Islet precursor cell (in vitro differentiated cells): ENCODE measurements around the gene CKM.
A peak's percentile ranks its signal among the peaks of the same experiment; 100 is the strongest.
"Not testable (repeated sequence)": the region's sequence is repeated elsewhere in the genome, so short reads cannot be mapped to it uniquely, and the experiment has no call there.

ENCODE experiments used
- DNase-seq: peaks from one replicate; pipeline ENCODE4 v3.0.0-alpha.2; 2018

The CKM gene

DNA sequence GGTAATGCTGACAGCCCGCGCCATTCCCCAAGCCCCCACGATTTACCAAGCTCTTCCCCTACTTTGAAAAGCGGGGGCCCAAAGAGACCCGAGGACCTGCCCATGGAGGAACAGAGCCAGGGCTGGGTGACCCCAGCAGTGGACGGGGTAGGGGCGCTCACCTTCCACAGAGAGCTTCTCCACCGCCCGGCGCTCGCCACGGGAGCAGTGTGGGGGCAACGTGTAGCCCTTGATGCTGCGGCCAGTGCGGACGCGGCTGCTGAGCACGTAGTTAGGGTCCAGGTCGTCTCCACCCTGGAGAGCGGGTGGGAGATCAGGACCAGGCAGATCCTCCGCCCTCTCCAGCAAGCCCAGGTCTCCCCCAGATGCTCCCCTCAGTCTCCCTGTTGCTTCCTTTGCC, 7.4 kb downstream of the CKM start:
- DNase-seq = no peak

DNA sequence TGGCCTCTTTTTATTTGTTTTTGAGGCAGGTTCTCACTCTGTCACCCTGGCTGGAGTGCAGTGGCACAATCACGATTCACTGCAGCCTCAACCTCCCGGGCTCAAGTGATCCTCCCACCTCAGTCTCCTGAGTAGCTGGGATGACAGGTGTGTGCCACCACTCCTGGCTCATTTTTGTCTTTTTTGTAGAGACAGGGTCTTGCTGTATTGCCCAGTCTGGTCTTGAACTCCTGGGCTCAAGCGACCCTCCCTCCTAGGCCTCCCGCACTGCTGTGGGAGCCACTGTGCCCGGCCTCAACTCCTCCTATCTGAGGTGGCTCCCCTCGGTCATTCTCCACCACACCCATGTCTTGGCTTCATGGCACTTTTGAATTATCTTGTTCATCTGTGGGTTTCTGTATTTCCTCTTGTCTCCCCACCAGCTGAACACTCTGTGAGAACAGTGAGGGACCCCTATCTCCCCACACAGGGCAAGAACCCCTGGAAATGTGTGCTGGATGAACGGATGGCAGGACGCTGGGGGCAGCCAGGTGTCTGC, 7.9 kb downstream of the CKM start:
- no peak for DNase-seq

DNA sequence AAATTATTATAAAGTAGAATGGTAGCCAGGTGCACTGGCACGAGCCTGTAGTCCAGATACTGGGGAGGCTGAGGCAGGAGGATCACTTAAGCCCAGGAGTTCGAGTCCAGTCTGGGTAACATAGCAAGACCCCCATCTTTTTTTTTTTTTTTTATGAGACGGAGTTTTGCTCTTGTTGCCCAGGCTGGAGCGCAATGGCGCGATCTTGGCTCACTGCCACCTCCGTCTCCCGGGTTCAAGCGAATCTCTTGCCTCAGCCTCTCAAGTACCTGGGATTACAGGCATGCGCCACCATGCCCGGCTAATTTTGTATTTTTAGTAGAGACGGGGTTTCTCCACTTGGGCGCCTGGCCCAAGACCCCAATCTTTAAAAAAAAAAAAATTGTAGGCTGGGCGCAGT, 10.4 kb downstream of the CKM start:
- DNase-seq = not testable (repeated sequence)

DNA sequence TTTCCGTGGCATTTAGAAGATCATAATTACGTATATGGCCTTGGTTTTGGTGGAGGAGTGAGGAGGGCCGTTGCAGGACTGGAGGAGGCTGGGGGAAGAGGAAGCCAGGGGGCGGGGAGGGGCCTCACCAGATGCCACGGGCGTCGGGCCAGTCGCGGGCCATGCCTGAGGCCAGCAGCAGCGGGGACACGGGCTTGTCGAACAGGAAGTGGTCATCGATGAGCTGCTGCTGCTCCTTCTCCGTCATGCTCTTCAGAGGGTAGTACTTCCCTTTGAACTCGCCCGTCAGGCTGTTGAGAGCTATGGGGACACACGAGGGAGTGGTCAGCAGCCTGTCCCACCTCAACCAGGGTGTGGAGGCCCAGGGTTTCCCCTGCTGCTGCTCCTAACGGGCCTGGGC, 11.1 kb downstream of the CKM start:
- DNase-seq = peak; percentile 62

DNA sequence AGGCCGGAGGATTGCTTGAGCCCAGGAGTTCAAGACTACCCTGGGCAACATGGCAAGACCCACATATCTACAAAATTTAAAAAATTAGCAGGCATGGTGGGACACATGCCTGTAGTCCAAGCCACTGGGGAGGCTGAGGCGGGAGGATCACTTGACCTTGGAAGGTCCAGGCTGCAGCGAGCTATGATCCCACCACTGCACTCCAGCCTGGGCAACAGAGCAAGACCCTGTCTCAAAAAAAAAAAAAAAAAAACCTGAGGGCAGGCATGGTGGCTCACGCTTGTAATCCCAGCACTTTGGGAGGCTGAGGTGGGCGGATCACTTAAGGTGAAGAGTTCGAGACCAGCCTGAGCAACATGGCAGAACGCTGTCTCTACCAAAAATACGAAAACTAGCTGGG, 13.4 kb downstream of the CKM start:
- not testable (repeated sequence) for DNase-seq

DNA sequence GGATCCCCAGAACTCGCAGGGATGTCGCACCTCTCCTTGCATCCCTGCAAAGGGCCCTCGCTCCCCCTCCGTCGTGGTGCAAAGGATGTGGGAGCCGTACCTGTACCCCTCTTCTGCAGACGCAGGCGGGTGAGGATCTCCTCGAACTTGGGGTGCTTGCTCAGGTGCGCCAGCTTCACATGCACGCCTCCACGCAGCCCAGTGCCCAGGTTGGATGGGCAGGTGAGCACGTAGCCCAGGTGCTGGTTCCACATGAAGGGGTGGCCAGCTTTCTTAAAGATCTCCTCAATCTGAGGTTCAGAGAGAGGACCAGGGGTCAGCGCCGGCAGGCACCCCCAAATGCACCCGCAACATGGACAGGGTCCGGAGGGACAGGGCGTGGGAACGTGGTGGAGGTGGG, 15.3 kb downstream of the CKM start:
- DNase-seq = no peak

DNA sequence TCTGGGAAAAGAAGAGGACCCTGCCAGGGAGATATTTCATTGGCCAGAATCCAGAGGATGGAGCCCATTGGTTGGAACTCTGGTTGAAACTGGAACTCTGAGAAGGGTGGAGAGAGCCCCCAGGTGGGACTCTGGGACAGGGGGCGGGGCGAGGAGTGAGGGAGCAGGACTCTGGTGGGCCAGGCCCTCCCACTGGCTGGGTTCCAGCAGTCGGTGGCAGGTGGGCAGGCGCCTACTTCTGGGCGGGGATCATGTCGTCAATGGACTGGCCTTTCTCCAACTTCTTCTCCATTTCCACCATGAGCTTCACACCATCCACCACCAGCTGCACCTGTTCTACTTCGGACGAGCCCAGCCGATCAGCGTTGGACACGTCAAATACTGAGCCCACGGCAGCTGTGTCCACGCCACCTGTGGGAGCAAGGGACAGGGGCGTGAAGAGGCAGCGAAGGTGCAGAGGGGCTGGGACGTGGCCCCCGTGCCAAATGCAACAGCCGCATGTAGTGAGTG, 16.1 kb downstream of the CKM start:
- no peak for DNase-seq

DNA sequence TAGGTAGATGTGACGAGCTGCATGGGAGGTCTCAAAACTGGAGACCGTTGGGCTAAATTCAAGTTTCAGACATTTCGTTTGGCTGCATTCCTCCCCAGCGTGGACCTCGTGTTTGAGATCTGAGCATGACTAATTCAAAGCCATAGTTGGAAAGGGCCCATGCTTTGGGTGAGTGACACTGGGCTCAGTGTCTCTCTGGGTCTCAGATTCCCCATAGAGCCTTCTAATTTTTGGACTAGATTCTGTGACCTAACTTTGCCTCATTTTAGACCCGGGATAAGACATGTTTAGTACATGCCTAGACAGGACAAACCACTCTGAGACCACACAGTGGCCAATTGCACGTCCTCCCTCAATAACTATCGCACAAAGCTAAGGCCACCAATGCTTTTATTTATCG, 16.6 kb downstream of the CKM start:
- DNase-seq = no peak

DNA sequence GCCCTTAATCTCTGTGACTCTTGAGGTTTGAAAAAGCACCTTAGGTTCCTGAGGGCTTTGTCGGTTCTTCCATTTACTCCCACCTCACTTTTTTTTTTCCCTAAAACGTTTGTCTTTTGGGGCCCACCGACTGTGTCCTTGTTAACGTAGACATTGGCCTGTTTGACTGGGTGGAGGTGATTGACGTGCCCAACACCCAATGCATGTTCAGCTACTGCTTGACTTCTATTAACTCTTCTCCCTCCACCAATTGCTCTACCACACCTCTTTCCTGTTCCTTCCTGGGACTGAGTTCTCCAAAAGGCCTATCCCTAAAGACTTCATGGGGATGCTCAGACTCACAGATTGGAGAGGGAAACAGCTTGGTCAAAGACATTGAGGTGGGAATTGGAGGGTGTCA, 17.3 kb downstream of the CKM start:
- DNase-seq = no peak

DNA sequence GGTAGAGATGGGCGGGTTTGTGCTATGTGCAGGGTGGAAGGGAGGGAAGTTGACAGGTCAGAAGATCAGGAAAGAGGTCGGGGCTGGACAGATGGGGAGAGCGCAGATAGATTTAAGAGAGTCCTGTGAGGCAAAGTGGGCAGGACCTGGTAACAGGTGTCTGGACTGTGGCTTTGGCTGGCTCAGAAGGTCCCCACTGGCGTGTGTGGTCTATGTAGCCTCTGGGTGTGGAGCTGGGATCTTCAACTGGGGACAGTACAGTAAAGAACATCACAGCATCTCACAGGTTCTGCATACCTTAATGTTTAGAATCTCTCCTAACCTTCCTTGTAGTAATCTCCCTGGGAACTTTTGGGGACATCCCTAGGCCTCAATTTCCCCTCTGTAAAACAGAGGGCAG, 17.7 kb downstream of the CKM start:
- DNase-seq = no peak

DNA sequence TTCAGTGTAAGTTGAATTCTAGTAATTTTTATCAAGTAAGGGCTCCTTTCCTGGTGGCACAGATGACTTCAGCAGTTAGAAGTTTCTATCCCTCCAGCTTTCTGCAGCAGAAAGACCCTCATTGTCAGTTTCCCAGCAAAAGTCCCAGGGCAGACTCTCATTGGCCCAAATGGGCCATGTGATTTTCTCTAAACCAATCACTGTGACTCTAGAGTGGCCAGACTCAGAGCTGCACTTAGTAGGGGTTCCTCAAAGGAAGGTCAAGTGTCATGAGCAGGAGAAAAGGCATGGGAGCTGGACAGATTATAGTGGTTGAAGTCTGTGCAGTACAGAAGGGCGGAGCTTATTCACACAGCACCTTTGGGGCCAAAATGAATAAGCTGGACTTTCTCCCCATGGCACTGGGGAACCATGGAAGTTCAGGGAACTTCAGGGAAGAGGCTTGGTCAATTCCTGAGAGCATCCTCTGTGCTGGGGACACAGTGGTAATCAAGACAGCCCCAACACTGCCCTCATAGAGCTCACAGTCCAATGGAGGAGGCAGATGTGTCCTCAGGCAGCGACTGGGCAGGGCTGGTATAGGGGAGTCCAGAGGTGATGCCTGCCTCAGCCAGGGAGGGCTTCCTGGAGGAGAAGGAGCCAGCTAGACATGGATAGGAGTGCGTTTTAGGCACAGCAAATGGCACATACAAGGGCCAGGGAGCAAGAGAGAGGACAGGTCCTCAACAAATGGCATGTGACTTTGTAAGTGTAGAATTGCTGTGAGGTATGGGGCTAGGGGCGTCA, 18.3 kb downstream of the CKM start:
- DNase-seq = no peak

DNA sequence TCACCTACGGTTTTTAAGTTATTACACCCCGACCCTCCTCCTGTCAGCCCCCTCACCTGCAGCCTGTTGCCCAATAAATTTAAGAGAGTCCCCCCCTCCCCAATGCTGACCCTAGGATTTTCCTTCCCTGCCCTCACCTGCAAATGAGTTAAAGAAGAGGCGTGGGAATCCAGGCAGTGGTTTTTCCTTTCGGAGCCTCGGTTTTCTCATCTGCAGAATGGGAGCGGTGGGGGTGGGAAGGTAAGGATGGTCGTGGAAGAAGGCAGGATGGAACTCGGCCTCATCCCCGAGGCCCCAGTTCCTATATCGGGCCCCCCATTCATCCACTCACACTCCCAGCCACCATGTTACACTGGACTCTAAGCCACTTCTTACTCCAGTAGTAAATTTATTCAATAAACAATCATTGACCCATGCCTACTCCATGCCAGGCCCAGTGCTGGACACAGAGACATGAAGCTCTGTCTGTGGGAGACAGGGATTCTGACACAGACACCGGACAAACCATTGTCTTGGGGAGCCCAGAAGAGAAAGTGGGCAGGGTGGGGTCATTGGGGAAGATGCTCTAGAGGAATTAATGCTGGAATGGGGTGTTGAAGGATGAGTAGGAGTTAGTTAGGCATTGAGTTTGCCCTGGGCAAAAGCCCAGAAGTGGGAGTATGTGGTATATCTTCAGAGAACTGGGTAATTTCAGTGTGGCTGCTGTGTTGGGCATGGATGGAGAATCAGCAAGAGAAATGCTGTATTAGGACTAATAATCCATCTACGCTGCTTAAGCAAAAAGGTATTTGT, 19.2 kb downstream of the CKM start:
- DNase-seq = no peak

DNA sequence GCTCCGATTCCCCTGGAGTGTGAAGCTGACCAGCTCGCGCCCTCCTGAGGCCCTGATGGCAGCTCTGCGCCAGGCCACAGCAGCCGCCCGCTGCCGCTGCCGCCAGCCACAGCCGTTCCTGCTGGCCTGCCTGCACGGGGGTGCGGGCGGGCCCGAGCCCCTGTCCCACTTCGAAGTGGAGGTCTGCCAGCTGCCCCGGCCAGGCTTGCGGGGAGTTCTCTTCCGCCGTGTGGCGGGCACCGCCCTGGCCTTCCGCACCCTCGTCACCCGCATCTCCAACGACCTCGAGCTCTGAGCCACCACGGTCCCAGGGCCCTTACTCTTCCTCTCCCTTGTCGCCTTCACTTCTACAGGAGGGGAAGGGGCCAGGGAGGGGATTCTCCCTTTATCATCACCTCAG, 20.3 kb downstream of the CKM start:
- no peak for DNase-seq

DNA sequence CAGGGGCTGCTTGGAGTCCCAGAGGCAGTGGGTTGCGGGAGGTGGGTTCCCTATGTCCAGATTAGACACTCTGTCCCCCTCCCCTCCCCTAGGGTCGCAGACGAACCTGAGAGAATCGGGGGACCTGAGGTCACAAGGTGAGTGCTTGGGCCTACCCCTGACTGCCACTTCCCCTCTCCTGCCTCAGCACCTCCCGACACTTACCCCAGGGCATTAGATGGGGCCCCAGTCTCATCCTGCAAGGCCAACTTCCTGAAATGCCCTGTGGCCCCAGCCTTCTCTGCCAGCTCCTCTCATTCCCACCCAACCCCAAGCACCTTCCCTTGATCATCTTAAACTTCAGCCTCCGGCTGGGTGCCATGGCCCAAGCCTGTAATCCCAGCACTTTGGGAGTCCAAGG, 23.0 kb downstream of the CKM start:
- DNase-seq = no peak

DNA sequence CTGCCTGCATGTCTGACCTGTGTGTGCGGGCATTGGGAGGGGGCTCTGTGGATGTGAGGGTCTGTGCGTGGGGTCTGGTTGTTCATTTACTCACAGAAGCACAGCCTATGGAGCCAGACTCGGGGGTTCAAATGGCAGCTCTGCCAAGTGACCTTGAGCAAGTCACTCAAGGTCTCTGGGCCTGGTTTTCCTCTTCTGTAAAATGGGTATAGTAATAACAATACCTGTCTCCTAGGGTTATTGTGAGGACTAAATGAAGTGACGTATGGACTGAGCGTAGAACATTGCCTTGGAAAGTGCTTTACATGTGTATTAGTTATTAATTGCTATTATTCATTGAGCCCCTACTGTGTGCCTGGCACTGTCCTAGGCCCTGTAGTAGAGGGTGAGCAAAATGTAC, 24.4 kb downstream of the CKM start:
- no peak for DNase-seq

DNA sequence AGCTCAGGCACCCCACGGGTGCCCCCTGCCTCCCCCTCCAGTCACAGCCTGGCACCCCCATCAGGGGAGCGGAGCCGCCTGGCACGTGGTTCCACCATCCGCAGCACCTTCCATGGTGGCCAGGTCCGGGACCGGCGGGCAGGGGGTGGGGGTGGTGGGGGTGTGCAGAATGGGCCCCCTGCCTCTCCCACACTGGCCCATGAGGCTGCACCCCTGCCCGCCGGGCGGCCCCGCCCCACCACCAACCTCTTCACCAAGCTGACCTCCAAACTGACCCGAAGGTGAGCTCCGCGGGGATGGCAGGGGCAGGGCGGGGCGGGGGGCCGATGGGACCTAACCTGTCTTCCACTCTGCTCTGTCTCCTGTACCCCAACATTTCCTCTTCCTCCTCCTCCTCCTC, 25.0 kb downstream of the CKM start:
- no peak for DNase-seq

DNA sequence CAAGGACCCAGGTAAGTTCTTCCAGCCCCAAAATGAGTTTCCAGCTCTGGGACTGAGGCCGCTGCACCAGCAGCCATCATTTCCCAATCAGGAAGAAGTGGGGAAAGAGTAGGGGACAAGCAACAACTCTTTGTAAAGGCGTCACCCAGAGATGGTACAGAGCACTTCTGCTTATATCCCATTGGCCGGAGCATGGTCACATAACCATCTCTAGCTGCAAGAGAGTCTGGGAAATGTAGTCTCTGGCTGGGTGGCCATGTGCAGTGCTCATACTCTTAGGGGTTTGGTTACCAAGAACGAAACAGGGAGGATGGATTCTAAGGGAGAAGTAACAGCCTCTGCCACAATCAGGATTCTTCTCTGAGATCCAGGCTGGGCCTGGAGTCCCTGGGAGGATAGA, 26.3 kb downstream of the CKM start:
- no peak for DNase-seq

DNA sequence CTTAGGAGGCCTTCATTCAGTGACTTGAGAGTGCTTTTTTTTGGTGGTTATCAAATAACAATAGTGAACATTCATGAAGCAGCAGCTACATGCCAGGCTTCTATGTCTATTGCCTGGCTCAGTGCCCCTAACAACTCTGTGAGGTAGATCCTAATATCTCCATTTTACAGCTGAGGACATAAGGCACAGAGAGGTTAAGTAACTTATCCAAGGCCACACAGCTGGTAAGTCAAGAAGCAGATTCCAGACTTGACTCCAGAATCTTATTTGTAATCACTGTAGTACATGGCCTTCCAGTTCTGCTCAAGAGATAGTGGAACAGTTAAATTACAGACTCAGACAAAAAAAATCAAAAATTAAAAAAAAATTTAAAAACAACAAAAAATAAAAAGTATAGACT, 26.8 kb downstream of the CKM start:
- DNase-seq = no peak

DNA sequence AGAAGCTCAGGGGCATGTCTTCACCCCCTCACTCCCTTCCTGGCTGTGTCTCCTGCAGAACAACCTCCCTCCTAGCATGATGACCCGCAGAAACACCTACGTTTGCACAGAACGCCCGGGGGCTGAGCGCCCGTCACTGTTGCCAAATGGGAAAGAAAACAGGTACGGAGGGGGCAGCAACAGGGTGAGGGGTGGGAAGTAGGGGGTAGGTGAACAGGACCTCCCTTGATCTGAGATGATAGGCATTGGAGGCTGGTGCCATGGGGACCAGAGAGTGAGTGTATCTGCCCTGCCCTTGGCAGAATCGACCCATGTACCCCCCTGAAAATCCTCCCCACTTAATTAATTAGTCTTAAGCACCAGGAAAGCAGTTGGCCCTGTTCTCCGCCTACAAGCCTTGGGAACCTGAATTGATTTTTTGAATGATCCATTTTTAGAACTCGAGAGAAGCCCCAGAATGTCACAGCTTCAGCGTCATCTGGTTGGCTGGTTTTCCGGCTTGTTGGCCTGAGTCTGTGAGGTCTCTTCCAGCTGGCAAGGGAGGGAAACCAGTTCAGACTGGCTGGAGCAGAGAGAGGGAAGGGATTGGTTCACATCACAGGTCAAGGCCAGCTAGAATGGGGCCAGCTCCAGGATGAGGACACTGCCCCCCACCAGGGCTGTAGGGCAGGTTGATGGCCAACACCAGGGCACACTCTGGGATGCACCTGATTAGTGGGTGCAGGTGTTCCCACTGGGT, 28.2 kb downstream of the CKM start:
- DNase-seq = no peak

DNA sequence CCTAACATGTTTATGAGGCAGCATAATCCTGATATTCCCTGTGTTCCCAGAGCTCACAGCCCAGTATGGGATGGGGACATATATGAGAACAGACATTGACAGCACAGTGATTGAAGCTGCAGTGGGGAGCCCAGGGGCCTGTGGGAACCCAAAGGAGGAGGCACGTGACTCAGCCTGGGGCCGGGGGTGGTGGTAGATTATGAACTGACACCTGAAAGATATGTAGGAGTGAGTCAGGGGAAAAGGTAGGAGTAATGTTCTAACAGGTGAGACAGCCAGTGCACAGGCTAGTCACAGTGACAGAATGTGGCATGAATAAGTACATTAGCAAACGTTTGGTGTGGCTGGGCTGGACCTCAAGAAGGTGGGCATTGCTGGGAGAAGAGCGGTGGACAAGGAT, 29.0 kb downstream of the CKM start:
- DNase-seq = no peak

DNA sequence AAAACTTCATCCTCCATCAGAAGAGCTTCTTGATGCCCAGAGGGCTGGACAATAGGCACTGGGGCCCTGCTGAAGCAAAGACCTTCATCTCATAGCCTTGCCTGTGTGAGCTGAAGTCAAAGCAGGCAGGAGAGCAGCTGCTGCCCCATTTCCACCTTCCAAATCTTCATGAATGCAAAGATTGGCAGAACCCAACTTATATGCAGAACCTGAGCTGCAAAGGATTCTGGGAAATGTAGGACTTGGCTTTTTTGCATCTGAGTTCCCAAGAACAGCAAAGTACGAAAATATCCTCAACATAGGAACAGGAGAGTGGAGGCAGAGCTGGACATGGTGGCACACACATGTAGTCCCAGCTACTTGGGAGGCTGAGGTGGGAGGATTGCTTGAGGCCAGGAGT, 30.8 kb downstream of the CKM start:
- no peak for DNase-seq

DNA sequence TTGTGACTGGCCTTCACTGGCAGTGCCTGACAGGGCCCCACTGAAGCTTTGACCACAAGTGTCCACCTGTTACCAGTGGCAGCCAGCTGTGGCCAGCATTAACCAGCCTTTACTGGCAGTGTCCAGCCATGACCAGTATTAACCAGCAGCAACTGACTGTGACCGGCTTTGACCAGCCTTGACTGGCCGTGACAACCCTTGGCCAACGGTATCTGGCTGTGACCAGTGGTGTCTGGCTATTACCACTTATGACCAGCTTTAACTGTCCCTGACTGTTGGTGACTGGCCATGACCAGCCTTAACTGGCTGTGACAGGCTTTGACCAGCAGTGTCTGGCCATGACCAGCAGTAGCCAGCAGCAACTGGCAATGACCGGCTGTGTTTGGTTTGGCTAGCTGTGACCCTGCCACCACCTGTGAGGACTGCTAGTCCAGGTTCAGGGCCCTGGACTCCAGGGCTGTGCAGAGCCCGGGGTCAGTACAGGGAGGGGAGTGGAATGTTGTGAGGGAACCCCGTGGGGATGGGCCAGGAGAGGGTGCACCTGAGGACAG, 32.2 kb downstream of the CKM start:
- DNase-seq = no peak

DNA sequence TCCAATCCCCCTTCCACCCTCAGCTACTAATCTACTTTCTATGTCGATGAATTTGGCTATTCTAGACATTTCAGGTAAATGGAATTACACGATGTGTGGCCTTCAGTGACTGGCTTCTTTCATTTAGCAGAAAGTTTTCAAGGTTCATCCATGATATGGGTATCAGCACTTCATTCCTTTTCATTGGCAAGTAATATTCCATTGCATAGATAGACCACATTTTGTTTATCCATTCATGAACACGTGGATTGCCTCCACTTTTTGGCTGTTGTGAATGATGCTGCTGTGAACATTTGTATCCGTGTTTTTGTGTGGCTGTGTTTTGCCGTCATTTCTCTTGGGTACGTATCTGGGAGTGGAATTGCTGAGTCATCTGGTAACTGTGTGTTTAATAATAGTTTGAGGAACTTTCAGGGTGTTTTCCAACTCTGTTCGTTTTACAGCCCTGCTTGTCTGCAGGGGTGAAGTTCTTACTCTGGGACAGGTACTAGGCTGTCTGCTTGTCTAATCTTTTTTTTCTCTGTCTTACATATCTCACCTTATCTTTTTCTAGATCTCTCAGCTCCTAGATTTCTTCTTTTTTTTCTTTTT, 39.1 kb downstream of the CKM start:
- no peak for DNase-seq
